B cell (primary cell): ENCODE data around the gene KRIT1. TPM values are rescaled to one million over a fixed set of nuclear protein-coding genes. Genes with fewer than 3 reads are reported as not detected.
A peak's percentile ranks its signal among the peaks of the same experiment; 100 is the strongest.

ENCODE experiments used
- ATAC-seq: fragments of 200-7000 bp; cut with Tn5 transposase; one replicate; pipeline ENCODE4 v1.10.0; 2021; ENCODE audit warnings: low read depth, mild to moderate bottlenecking, moderate number of reproducible peaks, moderate library complexity
- CTCF ChIA-PET: fragments of 350-600 bp; sonication (Branson Sonifier 250); formaldehyde crosslinking; loops from one replicate; lab custom pipeline; 2021; ENCODE audit warnings: antibody characterized with exemption, inconsistent platforms; lab: Charles Lee
- POLR2A ChIA-PET: fragments of 350-600 bp; sonication (Branson Sonifier 250); formaldehyde crosslinking; loops from one replicate; lab custom pipeline; 2021; ENCODE audit warnings: antibody characterized with exemption; lab: Charles Lee
- DNase-seq: peaks from one replicate; pipeline ENCODE4 v3.0.0; 2013
- H2AFZ ChIP-seq: 2 replicates; pipeline ENCODE4 v1.6.1; 2012; ENCODE audit warnings: mild to moderate bottlenecking, low read depth, low read length; ENCODE audit not compliant: insufficient read depth, poor library complexity, severe bottlenecking
- H3K27ac ChIP-seq, 2 donors: 1 replicate in 1 of 2; 2 replicates in 1 of 2; pipeline ENCODE4 v1.5.1; 2012 to 2013; ENCODE audit warnings: low read length in 2 of 2, mild to moderate bottlenecking in 2 of 2, moderate library complexity in 1 of 2
- H3K27me3 ChIP-seq, 4 experiments: fragments of 200-600 bp in 1 of 4; sonication (generic) in 1 of 4; replicated peaks in 1 of 4; 1 replicate in 2 of 4; 2 replicates in 2 of 4; pipeline versions ENCODE4 v1.6.1 to v1.7.0; 2013 to 2016; ENCODE audit warnings: low read length in 3 of 4, mild to moderate bottlenecking in 2 of 4, mixed read lengths in 1 of 4, moderate library complexity in 1 of 4; ENCODE audit not compliant: insufficient read depth in 4 of 4, control insufficient read depth in 3 of 4; ENCODE audit errors: control extremely low read depth in 1 of 4
- H3K36me3 ChIP-seq, 2 experiments: replicated peaks in 1 of 2; 1 replicate in 1 of 2; 2 replicates in 1 of 2; pipeline versions ENCODE4 v1.6.1 to v1.7.1; 2013; ENCODE audit warnings: low read length in 1 of 2; ENCODE audit not compliant: insufficient read depth in 2 of 2, control insufficient read depth in 1 of 2; ENCODE audit errors: control extremely low read depth in 1 of 2, extremely low read depth in 1 of 2
- H3K4me1 ChIP-seq, 2 donors: fragments of 200-600 bp in 1 of 2; sonication (generic) in 1 of 2; 1 replicate in 1 of 2; 2 replicates in 1 of 2; pipeline versions ENCODE4 v1.5.1 to v1.6.1; 2013 to 2017; ENCODE audit warnings: low read length in 2 of 2; ENCODE audit not compliant: control insufficient read depth in 2 of 2, insufficient read depth in 2 of 2
- H3K4me2 ChIP-seq: replicated peaks from 2 replicates; pipeline ENCODE3; 2012; ENCODE audit warnings: mild to moderate bottlenecking, low read depth, low read length; ENCODE audit not compliant: poor library complexity, severe bottlenecking
- H3K4me3 ChIP-seq, 5 experiments: fragments of 200-600 bp in 1 of 5; sonication (generic) in 1 of 5; 1 replicate in 3 of 5; 2 replicates in 2 of 5; pipeline versions ENCODE4 v1.5.1 to v1.7.0; 2011 to 2016; ENCODE audit warnings: low read length in 4 of 5, mild to moderate bottlenecking in 4 of 5, low read depth in 2 of 5, control low read depth in 1 of 5, moderate library complexity in 1 of 5; ENCODE audit not compliant: insufficient read depth in 1 of 5; ENCODE audit errors: control extremely low read depth in 1 of 5, extremely low read depth in 1 of 5
- H3K79me2 ChIP-seq: fragments of 200-600 bp; sonication (generic); one replicate; pipeline ENCODE4 v1.6.0; 2016; ENCODE audit warnings: low read length; ENCODE audit not compliant: control insufficient read depth, insufficient read depth
- H3K9ac ChIP-seq: fragments of 200-600 bp; sonication (generic); 2 replicates; pipeline ENCODE4 v1.6.1; 2017; ENCODE audit warnings: mild to moderate bottlenecking, low read length, moderate library complexity
- H3K9me3 ChIP-seq, 3 donors: one replicate each; pipeline versions ENCODE4 v1.6.1 to v1.7.1; 2013; ENCODE audit warnings: low read length in 2 of 3; ENCODE audit not compliant: control insufficient read depth in 2 of 3, insufficient read depth in 1 of 3; ENCODE audit errors: control extremely low read depth in 1 of 3
- H4K20me1 ChIP-seq: 2 replicates; pipeline ENCODE4 v1.6.0; 2012; ENCODE audit warnings: mild to moderate bottlenecking, low read length; ENCODE audit not compliant: insufficient read depth, control insufficient read depth, poor library complexity, severe bottlenecking
- H3K27ac Mint-ChIP-seq: one replicate; pipeline ENCODE4 v1.8.0; 2021; ENCODE audit warnings: mixed read lengths
- H3K27me3 Mint-ChIP-seq: one replicate; pipeline ENCODE4 v1.8.0; 2021; ENCODE audit warnings: mixed read lengths
- H3K4me1 Mint-ChIP-seq: one replicate; pipeline ENCODE4 v1.8.0; 2021; ENCODE audit warnings: mixed read lengths
- H3K4me3 Mint-ChIP-seq: one replicate; pipeline ENCODE4 v1.8.0; 2021; ENCODE audit warnings: mixed read lengths
- H3K9me3 Mint-ChIP-seq: one replicate; pipeline ENCODE4 v1.8.0; 2022; ENCODE audit warnings: mixed read lengths; ENCODE audit not compliant: insufficient read depth
- EZH2 ChIP-seq: IDR thresholded peaks from 2 replicates; pipeline ENCODE4 v1.6.1; 2012; ENCODE audit warnings: borderline replicate concordance, low read depth, mild to moderate bottlenecking, moderate library complexity, low read length; ENCODE audit not compliant: insufficient read depth, poor library complexity, severe bottlenecking
- WGBS: methylation state at CpG from one replicate; pipeline ENCODE4 v1.1.5; 2013; ENCODE audit warnings: missing lambda C conversion rate; ENCODE audit not compliant: insufficient coverage; 5-methylcytosine and 5-hydroxymethylcytosine counted together
- intact Hi-C: fragments of 100-400 bp; cut with micrococcal nuclease; formaldehyde crosslinking; loops from one replicate; pipeline ENCODE4 v1.10.0; 2022
- polyA plus RNA-seq: library from polyadenylated mRNA; depleted of rRNA; stranded (reverse); fragments of >200 nt; gene quantifications from 2 replicates; pipeline ENCODE4 v1.2.3, GENCODE V29; 2012
- total RNA-seq, 2 donors: library from RNA; stranded (reverse); fragments of 120-200 nt in 1 of 2; gene quantifications; 1 replicate in 1 of 2; 2 replicates in 1 of 2; pipeline versions ENCODE4 v1.2.3 to v1.2.4, GENCODE V29; 2013 to 2022
- TF ChIP-seq, protein P1 (sequence below): fragments of 200-600 bp; IDR thresholded peaks from one replicate; pipeline ENCODE4 v1.8.0; 2022; ENCODE audit warnings: antibody characterized with exemption, mild to moderate bottlenecking

The KRIT1 gene
- total and polyA plus RNA-seq, 2 donors (not counting 1 experiment from before 2014, with no cell fraction given): 25.0 to 78.1 TPM

DNA sequence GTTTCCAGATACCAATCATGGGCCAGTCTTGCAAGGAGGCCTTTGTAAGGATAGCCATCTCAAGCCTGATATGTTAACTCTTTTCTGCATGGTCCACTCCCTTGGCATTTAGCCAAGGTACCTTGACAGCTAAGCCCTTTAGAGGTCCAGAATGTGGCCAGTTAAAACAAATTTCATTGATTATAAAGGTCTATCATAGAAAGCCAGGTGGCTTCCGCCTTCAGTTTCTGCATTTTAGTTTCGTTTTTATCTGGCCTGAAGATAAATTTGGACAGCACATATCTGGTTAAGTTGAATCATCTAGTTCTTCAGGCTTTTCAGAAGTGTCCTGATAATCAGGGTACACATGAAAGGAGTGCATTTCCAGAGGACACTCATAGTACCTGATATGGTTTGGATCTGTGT is 30.7 kb upstream of the KRIT1 start:
- DNase-seq (peak; percentile 10), ATAC-seq (no peak)
- peaks cover 46% of the 10 kb centered on the region for H3K79me2 ChIP-seq
- ChIA-PET POLR2A (no interaction called here), CTCF (no interaction called here)
- Mint-ChIP-seq H3K9me3 (no peaks in the 10 kb centered on the region), H3K4me3 (peak overlapping the region; percentile 17), H3K27me3 (no peaks in the 10 kb centered on the region), H3K4me1 (peaks cover 14% of the 10 kb centered on the region), H3K27ac (no peak overlapping the region)
- H3K4me3 ChIP-seq: no peak overlapping the region
- peak overlapping the region; percentile 2 for H3K4me2 ChIP-seq
- no peak overlapping the region for H3K27ac ChIP-seq
- TF ChIP-seq, protein P1, sequence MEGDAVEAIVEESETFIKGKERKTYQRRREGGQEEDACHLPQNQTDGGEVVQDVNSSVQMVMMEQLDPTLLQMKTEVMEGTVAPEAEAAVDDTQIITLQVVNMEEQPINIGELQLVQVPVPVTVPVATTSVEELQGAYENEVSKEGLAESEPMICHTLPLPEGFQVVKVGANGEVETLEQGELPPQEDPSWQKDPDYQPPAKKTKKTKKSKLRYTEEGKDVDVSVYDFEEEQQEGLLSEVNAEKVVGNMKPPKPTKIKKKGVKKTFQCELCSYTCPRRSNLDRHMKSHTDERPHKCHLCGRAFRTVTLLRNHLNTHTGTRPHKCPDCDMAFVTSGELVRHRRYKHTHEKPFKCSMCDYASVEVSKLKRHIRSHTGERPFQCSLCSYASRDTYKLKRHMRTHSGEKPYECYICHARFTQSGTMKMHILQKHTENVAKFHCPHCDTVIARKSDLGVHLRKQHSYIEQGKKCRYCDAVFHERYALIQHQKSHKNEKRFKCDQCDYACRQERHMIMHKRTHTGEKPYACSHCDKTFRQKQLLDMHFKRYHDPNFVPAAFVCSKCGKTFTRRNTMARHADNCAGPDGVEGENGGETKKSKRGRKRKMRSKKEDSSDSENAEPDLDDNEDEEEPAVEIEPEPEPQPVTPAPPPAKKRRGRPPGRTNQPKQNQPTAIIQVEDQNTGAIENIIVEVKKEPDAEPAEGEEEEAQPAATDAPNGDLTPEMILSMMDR: no peak
- TF ChIP-seq EZH2: no peak
- H3K9me3 ChIP-seq: peaks cover 5 to 14% (median 5%) of the 10 kb centered on the region in 3 donors
- no peak overlapping the region for H3K9ac ChIP-seq
- H3K27me3 ChIP-seq: no peaks in the 10 kb centered on the region
- WGBS: 60% methylated on average over 1 of the region's 2 CpGs
- H3K4me1 ChIP-seq: peaks cover 4 to 5% of the 10 kb centered on the region in 2 donors
- intact Hi-C loops: no loop called here
- no peaks in the 10 kb centered on the region for H3K36me3 ChIP-seq
- peaks cover 8% of the 10 kb centered on the region for H4K20me1 ChIP-seq
- H2AFZ ChIP-seq: no peak overlapping the region

DNA sequence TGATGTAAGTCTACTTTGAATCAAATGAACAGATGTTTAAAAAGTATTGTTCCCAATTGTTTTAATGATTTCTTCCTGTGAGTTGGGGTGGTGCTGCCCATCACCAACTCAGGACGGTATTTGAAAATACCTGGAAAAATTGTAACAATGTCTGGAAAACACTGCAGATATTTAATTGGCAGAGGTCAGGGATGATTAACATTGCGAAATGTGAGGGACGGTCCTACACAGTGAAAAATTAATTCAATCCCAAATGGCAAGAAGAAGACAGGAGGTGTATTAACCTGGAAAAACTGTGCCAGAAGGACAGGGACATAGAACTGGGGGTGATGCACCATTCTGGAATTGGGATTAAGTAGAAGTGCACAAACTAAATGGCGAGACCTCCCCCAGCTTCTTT is 29.6 kb upstream of the KRIT1 start:
- intact Hi-C loops: no loop called here
- ChIA-PET CTCF (interaction anchor here (0.6 kb wide), 1 partner anchor 36 kb away, joined by 3 read pairs; no protein-coding TSS in a partner anchor), POLR2A (no interaction called here)
- no peak overlapping the region for H3K27ac Mint-ChIP-seq
- H3K4me1 Mint-ChIP-seq: peaks cover 14% of the 10 kb centered on the region
- peaks cover 11% of the 10 kb centered on the region for H4K20me1 ChIP-seq
- no peaks in the 10 kb centered on the region for H3K36me3 ChIP-seq
- DNase-seq (no peak), ATAC-seq (no peak)
- TF ChIP-seq, protein P1: no peak
- TF ChIP-seq EZH2: no peak
- H3K27ac ChIP-seq: no peak overlapping the region
- no peaks in the 10 kb centered on the region for H3K9me3 Mint-ChIP-seq
- no peak overlapping the region for H3K4me2 ChIP-seq
- H2AFZ ChIP-seq: no peak overlapping the region
- no peaks in the 10 kb centered on the region for H3K27me3 Mint-ChIP-seq
- peaks cover 4 to 5% of the 10 kb centered on the region in 2 donors for H3K4me1 ChIP-seq
- H3K4me3 ChIP-seq: no peak overlapping the region
- H3K4me3 Mint-ChIP-seq: no peak overlapping the region
- no peak overlapping the region for H3K9ac ChIP-seq
- H3K9me3 ChIP-seq: peaks cover 2 to 5% (median 5%) of the 10 kb centered on the region in 3 donors
- H3K27me3 ChIP-seq: no peaks in the 10 kb centered on the region
- WGBS: 97% methylated on average over 3 of the region's 4 CpGs
- peaks cover 42% of the 10 kb centered on the region for H3K79me2 ChIP-seq
